Stomach (tissue), 19 donors: ENCODE results near the gene TBC1D20. TPM values are rescaled to one million over a fixed set of nuclear protein-coding genes. Genes with fewer than 3 reads are reported as not detected.
"Not testable (repeated sequence)": the region's sequence is repeated elsewhere in the genome, so short reads cannot be mapped to it uniquely, and the experiment has no call there.

Experiments used
- DNase-seq, 2 donors: peaks; one replicate each; pipeline versions ENCODE4 v3.0.0 to v3.0.0-alpha.2; 2013 to 2019
- H3K27ac ChIP-seq, 5 donors: fragments of 200-600 bp in 4 of 5; sonication (generic) in 4 of 5; one replicate each; pipeline ENCODE4 v1.5.1; 2013 to 2019; ENCODE audit warnings: mild to moderate bottlenecking in 1 of 5, moderate library complexity in 1 of 5
- H3K27me3 ChIP-seq, 3 donors: fragments of 200-600 bp; sonication (generic); one replicate each; pipeline ENCODE4 v1.5.1; 2017 to 2019; ENCODE audit warnings: mixed run types in 1 of 3
- H3K36me3 ChIP-seq, 4 donors: fragments of 200-600 bp; sonication (generic); 1 replicate in 3 of 4; 2 replicates in 1 of 4; pipeline ENCODE4 v1.5.1; 2016 to 2019
- H3K4me1 ChIP-seq, 4 donors: fragments of 200-600 bp; sonication (generic); one replicate each; pipeline ENCODE4 v1.5.1; 2016 to 2019
- H3K4me3 ChIP-seq, 4 donors: fragments of 200-600 bp; sonication (generic) in 3 of 4; one replicate each; pipeline ENCODE4 v1.5.1; 2016 to 2019; ENCODE audit warnings: mild to moderate bottlenecking in 1 of 4
- H3K9me3 ChIP-seq, 4 donors: fragments of 200-600 bp; sonication (generic); one replicate each; pipeline ENCODE4 v1.5.1; 2016 to 2019
- EP300 ChIP-seq: sonication (generic); formaldehyde crosslinking; IDR thresholded peaks from one replicate; pipeline ENCODE4 v1.6.1; 2017; ENCODE audit warnings: antibody characterized with exemption
- POLR2A ChIP-seq, 4 donors: fragments of 450-650 bp; IDR thresholded peaks; one replicate each; pipeline ENCODE4 v1.6.1; 2016; ENCODE audit warnings: antibody characterized with exemption in 4 of 4, control low read depth in 2 of 4, mild to moderate bottlenecking in 1 of 4, moderate library complexity in 1 of 4
- POLR2AphosphoS5 ChIP-seq, 3 donors: sonication (generic); formaldehyde crosslinking; IDR thresholded peaks; one replicate each; pipeline ENCODE4 v1.6.1; 2016; ENCODE audit warnings: antibody characterized with exemption in 3 of 3
- WGBS, 5 donors: extraction: QIAGEN DNeasy Blood & Tissue Kit in 3 of 5; methylation state at CpG; one replicate each; pipeline versions ENCODE4 v1.1.5 to v1.1.7; 2013 to 2018; 5-methylcytosine and 5-hydroxymethylcytosine counted together
- intact Hi-C: fragments of 100-400 bp; cut with DNase I; formaldehyde crosslinking; loops from one replicate; pipeline ENCODE4 v1.15.1; 2023; ENCODE audit warnings: low total_unique reads
- long read RNA-seq, 10 donors: transcript quantifications; one replicate each; lab custom pipeline, GENCODE V29; 2026
- polyA plus RNA-seq, 3 donors: library from polyadenylated mRNA; stranded (reverse); fragments of 200-250 nt; gene quantifications; one replicate each; pipeline ENCODE4 v1.2.3, GENCODE V29; 2013
- total RNA-seq, 5 donors: library from RNA; depleted of rRNA; stranded (reverse); fragments of >200 nt; gene quantifications; one replicate each; pipeline versions ENCODE4 v1.1.0 to v1.2.3, GENCODE V29; 2014 to 2016
- TF ChIP-seq, protein P1 (sequence below), 7 experiments: fragments of 450-650 bp in 4 of 7; fragments of 200-600 bp in 3 of 7; sonication (generic) in 3 of 7; IDR thresholded peaks; one replicate each; pipeline ENCODE4 v1.5.1; 2016 to 2019; ENCODE audit warnings: antibody characterized with exemption in 7 of 7, control low read depth in 2 of 7, mild to moderate bottlenecking in 1 of 7
- donor health status: healthy with polysubstance abuse.
- donor health status: Bipolar disorder and iron deficiency.
- donor health status: healthy.

Gene TBC1D20, protein sequence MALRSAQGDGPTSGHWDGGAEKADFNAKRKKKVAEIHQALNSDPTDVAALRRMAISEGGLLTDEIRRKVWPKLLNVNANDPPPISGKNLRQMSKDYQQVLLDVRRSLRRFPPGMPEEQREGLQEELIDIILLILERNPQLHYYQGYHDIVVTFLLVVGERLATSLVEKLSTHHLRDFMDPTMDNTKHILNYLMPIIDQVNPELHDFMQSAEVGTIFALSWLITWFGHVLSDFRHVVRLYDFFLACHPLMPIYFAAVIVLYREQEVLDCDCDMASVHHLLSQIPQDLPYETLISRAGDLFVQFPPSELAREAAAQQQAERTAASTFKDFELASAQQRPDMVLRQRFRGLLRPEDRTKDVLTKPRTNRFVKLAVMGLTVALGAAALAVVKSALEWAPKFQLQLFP
- 10 to 100 TPM in 4 of 5 donors, 1 to 10 TPM in 1; 7.5 to 43.3 (median 25.9) TPM for total RNA-seq
- 10 to 100 TPM; 14.4 to 24.4 (median 18.9) TPM for polyA plus RNA-seq
- long read RNA-seq, donor 1, full-length matches to known transcripts = 4 of 4 reads
- long read RNA-seq, donor 1, partial matches to known transcripts = 0 of 4 reads
- long read RNA-seq, donor 1, other reads (novel, unspliced or antisense) = 0 of 4 reads
- long read RNA-seq, donor 2, full-length matches to known transcripts = 6 of 6 reads
- long read RNA-seq, donor 2, partial matches to known transcripts = 0 of 6 reads
- long read RNA-seq, donor 2, other reads (novel, unspliced or antisense) = 0 of 6 reads
- long read RNA-seq, donor 3, full-length matches to known transcripts = 4 of 4 reads
- long read RNA-seq, donor 3, partial matches to known transcripts = 0 of 4 reads
- long read RNA-seq, donor 3, other reads (novel, unspliced or antisense) = 0 of 4 reads
- long read RNA-seq, donor 4 = 0 reads
- long read RNA-seq, donor 5, full-length matches to known transcripts = 4 of 4 reads
- long read RNA-seq, donor 5, partial matches to known transcripts = 0 of 4 reads
- long read RNA-seq, donor 5, other reads (novel, unspliced or antisense) = 0 of 4 reads
- long read RNA-seq, donor 6, full-length matches to known transcripts = 17 of 17 reads
- long read RNA-seq, donor 6, partial matches to known transcripts = 0 of 17 reads
- long read RNA-seq, donor 6, other reads (novel, unspliced or antisense) = 0 of 17 reads
- long read RNA-seq, donor 7, full-length matches to known transcripts = 5 of 5 reads
- long read RNA-seq, donor 7, partial matches to known transcripts = 0 of 5 reads
- long read RNA-seq, donor 7, other reads (novel, unspliced or antisense) = 0 of 5 reads
- long read RNA-seq, donor 8, full-length matches to known transcripts = 8 of 8 reads
- long read RNA-seq, donor 8, partial matches to known transcripts = 0 of 8 reads
- long read RNA-seq, donor 8, other reads (novel, unspliced or antisense) = 0 of 8 reads
- long read RNA-seq, donor 9, full-length matches to known transcripts = 1 of 1 reads
- long read RNA-seq, donor 9, partial matches to known transcripts = 0 of 1 reads
- long read RNA-seq, donor 9, other reads (novel, unspliced or antisense) = 0 of 1 reads
- long read RNA-seq, donor 10, full-length matches to known transcripts = 6 of 6 reads
- long read RNA-seq, donor 10, partial matches to known transcripts = 0 of 6 reads
- long read RNA-seq, donor 10, other reads (novel, unspliced or antisense) = 0 of 6 reads

DNA sequence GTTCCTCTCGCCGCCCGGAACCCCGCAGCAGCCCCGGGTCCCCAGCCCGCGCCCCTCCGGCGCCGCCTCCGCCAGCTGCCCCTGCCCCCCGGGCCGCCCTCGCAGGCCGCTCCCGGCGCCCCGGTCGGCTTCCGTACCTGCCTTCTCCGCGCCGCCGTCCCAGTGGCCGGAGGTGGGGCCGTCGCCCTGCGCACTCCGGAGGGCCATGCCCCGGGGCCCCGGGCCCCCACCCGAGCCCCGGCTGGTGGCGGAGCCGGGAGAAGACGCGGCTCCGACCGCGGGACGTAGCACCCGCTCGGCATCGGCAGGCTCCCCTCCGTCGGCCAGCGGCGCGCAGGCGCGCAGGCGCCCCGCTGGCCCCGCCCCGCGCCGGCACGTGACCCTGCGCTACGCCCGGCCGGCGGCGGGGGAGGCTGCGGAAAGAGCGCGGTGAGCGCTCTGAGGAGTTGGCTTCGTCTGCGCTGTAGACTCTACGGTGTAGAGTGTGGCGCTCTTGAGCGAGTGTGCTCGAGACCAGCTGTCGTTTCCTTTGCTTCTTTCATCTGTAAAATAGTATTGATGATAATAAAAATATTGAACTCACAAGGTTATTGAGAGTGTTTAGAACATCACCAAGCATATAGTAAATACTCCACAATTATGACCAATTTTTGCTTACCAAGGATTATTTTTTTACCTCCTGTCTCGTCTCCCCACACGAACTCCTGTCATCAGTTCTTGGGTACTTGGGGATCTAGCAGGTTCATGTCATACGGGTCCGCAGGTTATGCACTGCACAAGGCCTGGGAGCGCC is at the start of gene TBC1D20:
Gene TBC1D20, minus strand, starts transcription at position 335 of the 793 bp plus-strand sequence. Its CDS starts 128 bp downstream, at position 207.
- intact Hi-C loops = no loop called here
- peak within 1 kb of the TSS; percentile 86 to 97 (median 90) for H3K4me3 ChIP-seq

DNA sequence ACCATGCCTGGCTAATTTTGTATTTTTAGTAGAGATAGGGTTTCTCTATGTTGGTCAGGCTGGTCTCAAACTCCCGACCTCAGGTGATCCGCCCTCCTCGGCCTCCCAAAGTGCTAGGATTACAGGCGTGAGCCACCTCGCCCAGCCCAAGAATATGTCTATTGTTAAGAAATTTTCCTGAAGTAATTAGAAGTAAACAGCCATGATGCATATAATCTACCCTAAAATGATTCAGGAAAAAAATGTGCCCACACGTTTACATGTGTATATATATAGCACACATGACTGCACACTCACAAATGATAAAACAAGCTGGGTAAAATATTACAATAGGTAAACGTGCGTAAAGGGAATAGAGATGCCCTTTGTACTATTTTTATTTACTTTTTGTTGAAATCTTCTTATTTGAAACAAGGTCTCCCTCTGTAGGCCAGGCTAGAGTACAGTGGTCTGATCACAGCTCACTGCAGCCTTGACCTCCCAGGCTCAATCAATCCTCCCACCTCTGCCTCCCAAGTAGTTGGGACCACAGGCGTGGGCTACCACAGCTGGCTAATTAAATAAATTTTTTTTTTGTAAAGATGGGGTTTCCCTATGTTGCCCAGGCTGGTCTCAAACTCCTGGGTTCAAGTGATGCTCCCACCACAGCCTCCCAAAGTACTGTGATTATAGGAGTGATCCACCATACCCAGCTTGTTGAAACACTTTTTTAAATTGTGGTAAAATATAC is 48.2 kb upstream of the TBC1D20 start:
- Histone ChIP-seq H3K4me1 (peaks cover 5 to 83% (median 45%) of the 10 kb centered on the region in 4 donors), H3K36me3 (peaks cover 12 to 35% (median 26%) of the 10 kb centered on the region in 4 donors)
- H3K9me3 ChIP-seq, H3K4me3 ChIP-seq, H3K27me3 ChIP-seq, intact Hi-C loops, H3K27ac ChIP-seq: not testable (repeated sequence)
- WGBS, 5 donors = 67 to 80% (median 68%) methylated on average over 9 of the region's 9 CpGs
- peak in 1 of 2 donors; percentile 40 for DNase-seq

More for the DNA sequence above, at the start of gene TBC1D20:
- 0 to 1% (median 1%) methylated on average over 30 to 80 of the region's 80 CpGs for WGBS, 5 donors
- peak within 1 kb of the TSS; percentile 89 to 99 (median 97) for H3K27ac ChIP-seq
- H3K36me3 ChIP-seq = no peaks in the 10 kb centered on the region
- peaks cover 25 to 49% (median 37%) of the 10 kb centered on the region in 4 donors for H3K4me1 ChIP-seq
- DNase-seq = peak; percentile 88 to 96
- TF ChIP-seq POLR2AphosphoS5 (IDR thresholded peaks at IDR 0.05) (peak in 2 of 3 donors; percentile 75 to 80), EP300 (no peak), POLR2A (IDR thresholded peaks at IDR 0.05) (no peak)
- TF ChIP-seq, protein P1, sequence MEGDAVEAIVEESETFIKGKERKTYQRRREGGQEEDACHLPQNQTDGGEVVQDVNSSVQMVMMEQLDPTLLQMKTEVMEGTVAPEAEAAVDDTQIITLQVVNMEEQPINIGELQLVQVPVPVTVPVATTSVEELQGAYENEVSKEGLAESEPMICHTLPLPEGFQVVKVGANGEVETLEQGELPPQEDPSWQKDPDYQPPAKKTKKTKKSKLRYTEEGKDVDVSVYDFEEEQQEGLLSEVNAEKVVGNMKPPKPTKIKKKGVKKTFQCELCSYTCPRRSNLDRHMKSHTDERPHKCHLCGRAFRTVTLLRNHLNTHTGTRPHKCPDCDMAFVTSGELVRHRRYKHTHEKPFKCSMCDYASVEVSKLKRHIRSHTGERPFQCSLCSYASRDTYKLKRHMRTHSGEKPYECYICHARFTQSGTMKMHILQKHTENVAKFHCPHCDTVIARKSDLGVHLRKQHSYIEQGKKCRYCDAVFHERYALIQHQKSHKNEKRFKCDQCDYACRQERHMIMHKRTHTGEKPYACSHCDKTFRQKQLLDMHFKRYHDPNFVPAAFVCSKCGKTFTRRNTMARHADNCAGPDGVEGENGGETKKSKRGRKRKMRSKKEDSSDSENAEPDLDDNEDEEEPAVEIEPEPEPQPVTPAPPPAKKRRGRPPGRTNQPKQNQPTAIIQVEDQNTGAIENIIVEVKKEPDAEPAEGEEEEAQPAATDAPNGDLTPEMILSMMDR (IDR thresholded peaks at IDR 0.05) = peak in 1 of 7 experiments; percentile 11
- no peaks in the 10 kb centered on the region for H3K27me3 ChIP-seq
- no peaks in the 10 kb centered on the region for H3K9me3 ChIP-seq

GRCh38 chr20:508364-508787 is 46.0 kb upstream of the TBC1D20 start:
- H3K4me3 ChIP-seq, intact Hi-C loops, H3K9me3 ChIP-seq, H3K27ac ChIP-seq, DNase-seq, H3K27me3 ChIP-seq: not testable (repeated sequence)
- WGBS, 5 donors = 16 to 32% (median 32%) methylated on average over 6 of the region's 6 CpGs
- peaks cover 24 to 56% (median 44%) of the 10 kb centered on the region in 4 donors for H3K36me3 ChIP-seq
- H3K4me1 ChIP-seq = peaks cover 5 to 65% (median 44%) of the 10 kb centered on the region in 4 donors

DNA sequence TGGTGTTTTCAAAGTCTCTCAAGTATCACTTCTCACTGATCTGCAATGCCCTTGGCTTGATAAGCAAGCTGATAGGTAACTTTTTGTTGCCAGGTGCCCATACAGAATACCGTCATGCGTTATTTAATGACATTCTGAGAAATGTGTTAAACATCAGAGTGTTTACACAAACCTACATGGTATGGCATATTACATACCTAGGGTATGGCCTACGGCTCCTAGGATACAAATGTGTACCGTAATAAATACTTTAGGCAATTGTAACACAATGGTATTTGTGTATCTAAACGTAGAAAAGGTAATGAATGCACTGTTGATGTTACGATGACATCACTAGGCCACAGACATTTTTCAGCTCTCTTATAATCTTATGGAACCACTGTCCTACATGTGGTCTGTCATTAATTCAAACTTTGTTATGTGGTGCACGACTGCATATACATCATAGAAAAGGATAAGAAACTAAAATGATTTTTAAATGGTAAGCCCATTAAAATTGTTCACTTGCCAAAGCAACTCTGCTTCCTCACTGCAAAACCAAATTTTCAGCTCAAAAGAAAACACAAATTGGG is 45.5 kb upstream of the TBC1D20 start:
- Histone ChIP-seq H3K27ac (no peak overlapping the region), H3K4me1 (peaks cover 5 to 59% (median 42%) of the 10 kb centered on the region in 4 donors), H3K9me3 (no peaks in the 10 kb centered on the region), H3K4me3 (no peak overlapping the region), H3K27me3 (no peaks in the 10 kb centered on the region), H3K36me3 (peaks cover 30 to 61% (median 50%) of the 10 kb centered on the region in 4 donors)
- TF ChIP-seq EP300 = no peak
- no peak for TF ChIP-seq POLR2AphosphoS5 (IDR thresholded peaks at IDR 0.05)
- TF ChIP-seq, protein P1 (IDR thresholded peaks at IDR 0.05) = no peak
- TF ChIP-seq POLR2A (IDR thresholded peaks at IDR 0.05) = no peak
- WGBS, 5 donors = 64 to 81% (median 73%) methylated on average over 7 of the region's 7 CpGs
- intact Hi-C loops = no loop called here
- no peak for DNase-seq
